GM18907 (cell line): ENCODE measurements around the gene CDH4.

Source experiments
- ATAC-seq: cut with Tn5 transposase; IDR thresholded peaks from one replicate; pipeline ENCODE4 v1.9.1; 2021; ENCODE audit warnings: mild to moderate bottlenecking, moderate library complexity; ENCODE audit not compliant: unreplicated experiment

Gene CDH4

DNA sequence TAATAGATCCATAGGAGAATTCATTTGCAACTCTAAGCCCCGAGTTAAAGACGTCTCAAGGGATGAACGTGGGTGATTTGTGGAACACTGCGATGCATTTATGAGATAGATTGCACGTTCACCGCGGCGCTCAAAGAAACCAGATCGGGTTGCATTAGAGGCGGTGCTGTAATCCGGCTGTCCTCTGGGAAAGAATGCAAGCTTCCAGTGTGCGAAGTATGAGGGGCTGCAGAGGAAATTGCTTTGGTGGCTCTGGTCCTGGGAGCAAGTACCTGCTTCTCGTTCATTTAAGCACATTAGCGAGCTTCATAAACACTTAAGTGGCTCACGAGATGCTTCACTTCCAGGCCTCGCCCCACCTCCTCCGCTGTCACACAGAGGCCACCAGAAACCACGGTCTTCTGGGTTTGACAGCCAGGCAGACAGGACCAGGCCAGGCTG lies 182.3 kb downstream of the CDH4 start:
- no peak for ATAC-seq

DNA sequence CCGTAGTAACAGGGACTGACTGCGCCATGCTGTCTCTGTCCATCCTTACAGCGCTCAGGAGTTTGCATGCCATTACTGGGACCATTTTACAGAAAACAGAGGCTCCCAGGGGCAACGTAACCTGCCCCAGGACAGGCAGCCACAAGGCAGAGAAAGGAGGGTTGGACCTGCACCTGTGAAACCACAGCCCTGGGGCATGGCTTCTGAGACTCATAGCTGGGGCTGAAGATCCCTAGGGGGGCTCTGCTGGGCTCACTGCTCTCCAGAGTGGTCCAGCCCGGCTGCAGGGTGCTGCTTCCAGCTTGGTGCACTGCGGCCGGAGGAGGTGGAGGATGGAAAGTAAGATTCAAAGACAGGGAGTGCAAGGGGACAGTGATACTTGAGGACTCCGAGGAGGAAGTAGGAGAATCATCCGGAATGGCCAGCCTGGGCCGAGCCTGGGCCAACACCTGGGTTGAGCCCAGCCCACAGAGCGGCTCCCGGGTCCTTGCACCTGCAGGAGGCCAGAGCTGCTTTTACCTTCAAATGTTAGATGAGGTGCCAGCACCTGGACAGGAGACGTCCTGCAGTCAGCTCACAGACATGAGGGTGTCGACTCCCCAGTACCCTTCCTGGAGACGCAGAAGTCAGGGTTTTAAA lies 183.2 kb downstream of the CDH4 start:
- no peak for ATAC-seq

DNA sequence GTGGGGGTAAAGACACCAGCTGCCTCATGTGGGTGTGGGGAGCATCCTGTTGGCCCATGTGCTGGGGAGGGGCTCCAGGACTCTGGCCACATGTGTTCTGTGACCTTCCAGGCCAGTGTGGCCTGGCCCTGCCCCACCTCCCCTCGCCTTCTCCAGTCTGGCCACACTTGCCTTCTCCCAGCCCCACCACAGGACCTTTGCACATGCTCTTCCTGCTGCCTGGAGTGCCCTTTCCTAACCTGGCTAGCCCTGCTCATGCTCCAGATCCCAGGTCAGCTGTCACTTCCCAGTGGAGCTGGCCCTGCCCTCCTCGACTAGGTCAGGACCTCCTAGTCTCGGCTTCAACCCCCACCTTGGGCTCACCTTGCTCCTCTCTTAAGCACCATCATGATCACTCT lies 183.8 kb downstream of the CDH4 start:
- no peak for ATAC-seq

DNA sequence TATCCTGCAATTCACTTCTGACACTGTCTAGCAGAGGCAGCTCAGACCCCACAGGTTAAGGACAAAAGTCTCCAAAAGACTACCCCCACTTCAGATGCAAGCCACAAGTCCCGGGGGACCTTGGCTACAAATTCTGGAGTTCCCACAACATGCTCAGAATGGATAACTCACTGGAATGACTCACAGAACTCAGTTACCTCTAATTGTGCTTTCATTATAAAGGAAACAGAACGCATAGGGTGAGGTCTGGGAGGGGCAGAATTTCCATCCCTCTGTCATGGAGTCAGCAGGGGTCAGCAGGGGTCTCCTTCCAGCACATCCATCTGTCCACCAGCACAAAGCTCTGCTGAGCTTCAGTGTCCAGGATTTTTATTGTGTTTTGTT lies 184.2 kb downstream of the CDH4 start:
- ATAC-seq, result no peak

DNA sequence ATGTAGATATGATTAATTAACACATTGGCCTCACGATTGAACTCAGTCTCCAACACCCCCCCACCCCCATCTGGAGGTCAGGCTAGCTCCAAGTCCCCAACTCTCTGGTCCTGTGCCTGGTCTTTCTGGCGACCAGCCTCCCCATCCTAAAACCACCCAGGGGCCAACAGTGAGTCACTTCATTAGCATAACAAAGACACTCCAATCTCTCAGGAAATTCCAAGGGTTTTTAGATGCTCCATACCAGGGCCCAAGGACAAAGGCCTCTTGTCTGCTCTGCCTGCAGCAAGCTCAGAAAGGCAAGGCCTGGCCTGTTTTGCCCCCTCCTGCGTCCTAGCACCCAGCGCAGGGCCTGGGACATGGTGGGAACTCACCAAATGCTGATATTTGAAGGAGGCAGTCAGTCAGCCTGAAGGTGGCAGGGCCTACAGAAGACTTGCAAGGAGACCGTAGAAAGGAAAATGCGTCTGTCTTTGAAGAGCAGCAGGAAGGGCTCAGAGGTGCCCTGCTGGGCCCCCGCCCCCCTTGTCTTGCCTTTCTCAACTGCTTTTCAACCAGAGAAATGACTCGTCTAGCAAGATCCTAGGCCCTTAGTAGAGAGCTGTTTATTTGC lies 184.7 kb downstream of the CDH4 start:
- no peak for ATAC-seq

DNA sequence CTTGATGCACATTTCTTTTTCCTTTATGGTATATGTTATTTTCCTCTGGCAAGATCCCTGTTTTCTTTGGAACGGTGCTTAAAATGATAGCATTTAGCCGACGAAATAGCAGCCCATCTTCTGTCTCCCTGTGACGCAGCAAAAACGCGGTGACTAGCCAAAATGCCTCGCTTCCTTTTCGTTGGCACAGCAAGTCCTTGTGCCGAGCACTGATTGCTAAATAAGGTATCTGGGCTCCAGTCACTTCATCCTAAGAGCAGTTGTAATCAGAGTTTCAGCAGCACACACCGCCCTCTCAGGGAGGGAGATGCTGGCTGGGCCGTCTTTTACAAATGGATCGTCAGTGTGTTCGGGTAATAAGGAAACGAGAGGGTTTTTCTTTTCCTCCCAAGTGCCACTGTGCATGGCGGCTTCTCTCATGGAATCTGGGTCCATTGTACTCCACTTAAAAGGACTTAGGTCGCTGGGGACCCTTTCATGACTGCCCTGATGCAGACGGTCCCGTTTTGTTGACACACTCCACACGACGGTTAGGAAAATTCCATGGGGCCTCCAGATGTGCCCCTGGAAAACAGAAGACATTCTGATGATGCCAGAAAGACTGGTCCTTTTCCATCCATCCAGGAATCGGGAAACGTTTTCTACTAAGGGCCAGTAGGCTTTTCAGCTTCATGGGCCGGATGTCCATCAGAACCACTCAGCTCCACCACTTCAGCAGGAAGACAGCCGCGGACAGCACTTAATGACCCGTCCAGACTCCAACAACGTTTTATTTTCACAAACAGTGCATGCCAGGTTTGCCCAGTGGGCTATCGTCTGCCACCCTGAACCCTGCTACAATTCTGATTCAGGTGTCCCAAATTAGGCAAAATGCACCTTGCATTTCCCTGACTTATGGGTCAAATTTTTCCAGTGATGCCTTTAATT lies 185.5 kb downstream of the CDH4 start:
- ATAC-seq, result no peak

DNA sequence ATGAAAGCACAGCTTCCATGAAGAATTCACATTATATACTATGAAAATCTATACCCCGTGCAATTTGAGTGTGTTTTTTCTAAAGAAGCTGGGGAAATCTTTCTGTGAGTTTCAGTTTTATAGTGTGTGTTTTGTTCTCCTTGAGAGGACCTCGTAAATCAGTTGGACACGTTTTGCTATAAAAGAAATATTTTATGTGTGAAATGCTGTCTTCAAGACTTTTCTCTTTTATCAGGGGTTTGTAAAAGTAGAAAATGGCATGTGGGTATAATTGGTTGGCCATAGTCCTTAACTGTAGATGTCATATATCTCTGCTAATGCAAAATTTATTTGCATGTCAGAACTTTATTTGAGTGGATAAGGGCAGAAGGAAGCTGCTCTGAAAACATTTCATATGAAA lies 186.2 kb downstream of the CDH4 start:
- ATAC-seq, result no peak

DNA sequence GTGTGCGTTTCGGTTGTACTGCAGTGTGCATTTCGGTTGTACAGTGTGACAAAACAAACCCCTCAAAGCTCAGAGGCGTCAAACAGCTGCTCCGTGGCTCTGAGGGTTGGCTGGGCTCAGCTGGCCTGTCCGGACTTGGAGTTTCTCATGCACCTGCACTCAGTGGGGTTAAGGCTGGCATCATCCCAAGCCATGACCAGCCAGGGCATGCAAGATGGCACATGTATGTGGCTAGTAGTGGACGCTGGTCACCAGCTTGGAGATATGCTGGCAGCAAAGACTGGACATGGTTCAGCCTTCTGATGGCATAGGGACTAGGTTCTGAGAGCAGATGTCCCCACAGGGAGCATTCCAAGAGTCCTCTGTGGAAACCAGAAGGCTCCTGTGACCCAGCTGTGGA lies 187.2 kb downstream of the CDH4 start:
- ATAC-seq, result no peak

DNA sequence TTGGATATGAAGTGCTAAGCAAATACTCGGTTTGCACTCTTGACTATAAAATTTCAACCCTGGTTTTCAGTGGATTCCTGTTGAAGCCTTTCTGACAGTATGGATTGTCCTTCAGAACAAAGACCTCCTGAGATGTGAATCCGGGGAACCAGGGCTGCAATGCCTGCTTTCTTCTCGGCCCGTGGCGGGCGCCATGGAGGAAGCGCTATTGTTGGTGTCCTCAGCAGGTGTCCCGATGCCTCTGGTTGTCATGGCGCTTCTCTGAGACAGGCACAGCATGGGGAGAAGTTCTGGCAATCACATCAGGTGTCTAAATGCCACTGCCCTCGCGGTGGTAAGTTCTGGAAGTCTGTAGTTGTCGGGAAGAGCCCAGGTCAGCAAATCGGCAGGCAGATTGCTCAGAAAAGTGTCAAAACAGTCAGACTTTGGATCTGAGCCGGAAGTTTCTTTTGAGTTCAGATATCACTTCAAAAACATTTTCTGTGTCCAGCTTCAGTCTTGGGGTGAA lies 188.5 kb downstream of the CDH4 start:
- ATAC-seq, result no peak

DNA sequence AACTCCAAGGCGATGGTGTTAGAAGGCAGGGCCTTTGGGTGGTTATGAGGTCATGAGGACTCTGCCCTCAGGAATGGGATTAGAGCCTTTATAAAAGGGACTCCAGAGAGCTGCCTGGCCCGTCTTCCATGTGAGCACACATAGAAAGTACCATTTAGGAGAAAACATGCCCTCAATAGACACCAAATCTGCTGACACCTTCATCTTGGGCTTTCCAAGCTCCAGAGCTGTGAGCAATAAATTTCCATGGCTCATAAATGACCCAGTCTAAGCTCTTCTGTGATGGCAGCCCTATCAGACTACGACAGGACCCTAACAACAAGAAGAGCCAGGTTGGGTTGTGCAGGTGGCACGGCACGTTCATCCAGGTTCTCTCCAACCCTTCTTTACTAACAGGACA lies 189.5 kb downstream of the CDH4 start:
- ATAC-seq, result no peak

DNA sequence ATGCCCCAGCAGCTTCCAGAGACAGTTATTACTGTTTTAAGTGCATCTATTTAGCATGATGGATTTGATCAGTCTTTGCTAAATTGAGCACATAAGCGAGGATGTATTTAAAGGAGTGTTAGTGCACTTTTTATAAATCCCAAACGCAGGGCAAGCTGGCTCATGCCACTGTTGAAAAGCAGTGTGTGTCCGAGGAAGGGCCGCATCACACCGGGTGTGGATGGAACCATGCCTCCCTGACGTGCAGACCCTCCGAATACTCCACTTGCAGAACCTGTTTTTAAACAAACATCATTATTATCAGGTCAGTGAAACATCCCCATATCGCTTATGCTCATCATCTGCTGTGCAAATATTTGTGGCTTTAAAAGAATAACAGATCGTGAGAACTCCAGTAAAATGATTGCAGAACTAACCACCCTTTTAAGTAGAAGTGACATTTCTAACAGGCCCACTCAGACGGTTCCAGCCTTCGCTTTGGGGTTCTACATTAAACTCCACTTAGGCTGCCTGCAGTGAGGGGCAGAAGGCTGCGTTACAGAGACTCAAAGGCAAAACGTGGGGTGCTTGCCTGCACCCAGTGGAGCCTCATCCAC lies 190.1 kb downstream of the CDH4 start:
- no peak for ATAC-seq

DNA sequence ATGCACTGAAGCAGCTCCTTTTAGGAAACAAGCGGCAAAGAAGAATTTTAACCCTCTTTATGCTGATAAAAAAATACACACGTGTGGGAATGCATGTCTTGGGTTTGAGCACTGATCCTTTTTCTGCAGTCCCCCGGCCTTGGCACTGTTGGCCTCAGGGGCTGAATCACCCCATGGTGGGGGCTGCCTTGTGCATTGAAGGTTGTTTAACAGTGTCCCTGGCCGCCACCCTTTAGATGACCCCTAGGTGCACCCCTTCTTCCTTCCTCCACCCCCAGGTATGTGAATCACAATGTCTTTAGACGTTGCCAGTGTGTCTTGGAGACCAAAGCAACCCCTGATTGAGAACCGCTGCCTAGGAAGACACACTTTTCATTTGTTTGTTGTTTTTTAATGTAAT lies 190.7 kb downstream of the CDH4 start:
- ATAC-seq, result no peak

DNA sequence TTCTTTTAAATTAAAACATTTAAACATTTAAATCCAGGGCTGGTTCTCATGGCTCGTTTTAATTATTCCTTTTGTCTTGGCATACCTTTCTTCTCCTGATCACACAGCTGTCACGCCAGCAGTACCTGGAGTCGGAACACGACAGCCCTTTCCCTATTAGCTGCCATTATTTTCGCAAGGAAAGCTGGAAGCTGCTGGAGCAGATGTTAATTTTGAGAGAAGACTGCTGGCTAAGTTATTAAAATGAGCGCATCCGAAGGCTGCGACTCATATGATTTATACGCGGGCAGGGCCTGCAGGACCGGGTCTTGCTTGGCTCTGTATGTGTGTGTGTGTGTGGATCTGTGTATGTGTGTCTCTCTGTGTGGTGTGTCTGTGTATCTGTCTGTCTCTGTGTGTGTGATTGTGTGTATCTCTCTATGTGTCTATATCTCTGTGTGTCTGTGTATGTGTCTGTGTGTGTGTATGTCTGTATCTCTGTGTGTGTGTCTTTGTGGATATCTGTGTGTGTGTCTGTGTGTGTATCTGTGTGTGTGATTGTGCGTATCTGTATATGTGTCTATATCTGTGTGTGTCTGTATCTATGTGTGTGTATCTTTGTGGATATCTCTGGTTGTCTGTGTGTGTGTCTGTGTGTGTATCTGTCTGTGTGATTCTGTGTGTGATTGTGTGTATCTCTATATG lies 191.5 kb downstream of the CDH4 start:
- ATAC-seq, result no peak

DNA sequence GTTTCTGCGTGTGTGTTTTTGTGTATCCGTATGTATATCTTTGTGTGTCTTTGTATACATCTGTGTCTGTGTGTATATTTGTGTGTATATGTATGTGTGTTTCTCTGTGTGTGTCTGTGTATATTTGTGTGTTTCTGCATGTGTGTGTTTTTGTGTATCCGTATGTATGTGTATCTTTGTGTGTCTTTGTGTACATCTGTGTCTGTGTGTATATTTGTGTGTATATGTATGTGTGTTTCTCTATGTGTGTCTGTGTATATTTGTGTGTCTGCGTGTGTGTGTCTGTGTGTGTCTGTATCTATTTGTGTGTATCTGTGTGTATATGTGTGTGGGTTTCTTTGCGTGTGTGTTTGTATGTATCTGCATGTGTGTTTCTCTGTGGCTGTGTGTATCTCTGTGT lies 192.6 kb downstream of the CDH4 start:
- no peak for ATAC-seq

DNA sequence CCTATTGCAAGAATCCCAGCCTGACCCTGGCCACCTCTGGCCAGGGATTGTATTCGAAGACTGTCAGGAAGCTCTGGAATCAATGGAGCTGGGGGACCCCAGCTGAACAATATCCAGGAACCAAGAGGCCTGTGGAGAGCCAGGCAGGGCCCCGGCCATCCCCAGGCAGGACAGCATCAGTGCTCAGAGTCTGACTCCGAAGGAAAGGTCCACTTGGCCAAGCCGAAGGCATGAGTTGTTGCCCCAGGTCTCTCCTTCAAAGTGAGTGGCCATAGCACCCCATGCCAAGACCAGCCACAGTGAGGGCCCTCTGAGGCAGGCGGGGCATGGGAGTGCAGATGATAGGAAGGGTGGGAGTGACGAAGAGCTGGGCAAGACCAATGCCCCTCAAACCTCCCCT lies 193.1 kb downstream of the CDH4 start:
- ATAC-seq, result no peak

DNA sequence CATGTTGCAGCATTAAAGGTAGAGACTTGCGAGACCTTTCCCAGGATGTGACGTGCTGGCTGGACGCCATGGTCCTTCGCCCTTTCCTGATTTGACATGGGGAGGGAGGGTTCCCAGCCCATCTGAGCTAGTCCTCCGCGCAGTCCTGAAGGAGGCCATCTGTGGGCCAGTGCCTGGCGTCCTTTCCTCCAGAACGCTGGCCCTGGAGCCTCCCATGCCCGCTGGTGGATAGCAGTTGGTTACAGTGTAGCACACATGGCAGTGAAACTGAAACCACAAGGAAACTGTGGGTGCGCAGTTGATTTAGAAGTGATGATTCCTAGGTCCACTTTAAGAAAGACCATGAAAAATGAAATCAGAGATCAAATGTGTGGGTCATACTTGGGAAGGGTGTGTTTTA lies 193.7 kb downstream of the CDH4 start:
- no peak for ATAC-seq

DNA sequence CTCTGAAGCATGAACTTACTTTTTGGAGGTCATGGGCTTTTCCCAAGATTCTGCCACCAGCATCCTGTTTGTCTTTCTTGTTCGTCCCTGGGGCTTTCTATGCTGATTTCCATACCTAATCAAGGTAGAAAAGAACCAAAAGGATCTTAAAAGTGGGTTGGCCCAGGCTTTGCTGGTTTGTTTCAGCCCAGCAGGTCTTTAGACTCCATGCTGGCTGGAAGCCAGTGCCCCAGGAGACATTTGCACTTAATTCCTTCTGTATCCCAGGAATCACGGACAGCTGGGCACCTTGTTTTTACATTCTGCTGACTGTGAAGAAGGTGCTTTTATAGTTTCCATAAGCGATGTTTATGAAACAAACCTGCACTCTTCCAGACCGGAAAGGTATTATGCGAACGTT lies 195.9 kb downstream of the CDH4 start:
- no peak for ATAC-seq

DNA sequence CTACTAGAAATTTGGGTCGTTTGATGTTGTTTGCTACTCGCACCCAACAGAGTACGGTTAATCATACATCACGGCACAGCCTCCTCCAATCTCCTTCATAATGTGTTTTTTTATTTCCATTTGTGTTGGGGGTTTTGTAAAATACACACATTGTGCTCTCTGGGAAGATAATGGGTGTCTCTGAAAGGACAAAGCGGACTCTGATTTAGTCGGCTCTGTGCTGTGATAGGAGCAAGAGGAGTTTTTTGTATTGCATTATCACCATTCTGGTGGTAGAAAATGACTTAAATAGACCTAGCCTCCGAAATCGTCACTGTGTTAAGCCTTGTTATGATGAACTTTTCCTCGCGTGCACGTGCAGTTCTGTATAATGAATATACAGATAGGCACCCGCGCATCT lies 196.3 kb downstream of the CDH4 start:
- no peak for ATAC-seq

DNA sequence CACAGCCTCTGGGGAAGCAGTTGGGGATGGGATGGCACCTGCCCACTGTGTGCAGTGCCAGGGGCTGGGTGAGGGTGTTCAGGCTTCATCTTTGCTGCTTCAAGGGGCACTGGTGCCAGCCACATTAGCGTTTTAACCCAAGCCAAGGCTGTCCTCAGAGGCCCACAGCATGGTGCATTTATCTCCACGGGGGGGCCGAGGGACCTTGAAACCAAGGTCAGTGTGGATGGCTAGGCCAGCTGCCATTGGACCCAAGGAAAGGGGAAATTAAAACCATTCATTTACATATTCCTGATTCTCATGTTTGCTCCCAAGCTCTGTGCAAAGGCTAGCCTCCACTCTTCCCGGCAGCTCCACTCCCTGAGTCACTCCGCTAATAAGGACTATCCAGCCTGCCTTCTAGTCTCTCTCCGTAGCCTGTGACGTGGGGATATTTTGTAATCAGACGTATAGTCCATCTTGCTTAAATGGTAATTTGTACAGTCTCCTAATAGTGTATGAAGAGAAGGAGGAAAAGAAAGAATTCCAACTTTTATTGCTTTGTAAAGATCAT lies 197.1 kb downstream of the CDH4 start:
- ATAC-seq, result no peak

DNA sequence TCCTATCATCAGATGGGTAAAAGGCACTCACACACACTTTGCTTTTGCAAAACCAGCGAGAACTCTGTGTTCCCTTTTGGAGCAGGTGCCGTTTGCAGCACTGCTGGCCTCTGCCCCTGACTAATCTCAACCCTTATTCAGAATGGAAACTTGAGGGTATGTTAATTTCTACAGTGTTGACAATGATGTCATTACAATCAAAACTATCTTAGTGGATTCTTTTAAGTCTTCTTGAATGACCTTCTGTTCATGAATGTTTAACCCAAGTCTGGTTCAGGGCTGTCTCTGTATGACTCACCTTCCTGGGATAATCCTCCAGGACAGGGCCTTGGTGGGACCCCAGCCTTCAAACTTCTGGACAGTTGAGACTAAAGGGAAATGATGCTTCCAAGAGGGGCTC lies 197.9 kb downstream of the CDH4 start:
- no peak for ATAC-seq

DNA sequence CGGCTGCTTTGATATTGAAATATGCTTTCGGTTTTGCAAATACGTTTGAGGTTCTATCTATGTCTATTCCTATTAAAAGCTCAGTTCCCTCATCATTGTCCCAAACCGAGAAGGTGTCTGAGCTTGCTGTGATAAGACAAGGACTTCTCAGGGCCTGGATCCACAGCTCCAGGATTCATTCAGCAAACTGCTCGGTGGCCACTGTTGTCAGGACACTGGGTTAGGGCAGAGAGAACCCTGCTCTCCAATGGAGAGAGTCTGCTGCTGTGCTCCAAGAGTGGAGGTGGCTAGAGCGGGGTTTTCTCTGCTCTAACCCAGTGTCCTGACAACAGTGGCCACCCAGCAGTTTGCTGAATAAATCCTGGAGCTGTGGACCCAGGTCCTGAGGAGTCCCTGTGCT lies 198.5 kb downstream of the CDH4 start:
- ATAC-seq, result no peak
